ENCODE data around the gene COL25A1.
A peak's percentile ranks its signal among the peaks of the same experiment; 100 is the strongest.

The COL25A1 gene

DNA sequence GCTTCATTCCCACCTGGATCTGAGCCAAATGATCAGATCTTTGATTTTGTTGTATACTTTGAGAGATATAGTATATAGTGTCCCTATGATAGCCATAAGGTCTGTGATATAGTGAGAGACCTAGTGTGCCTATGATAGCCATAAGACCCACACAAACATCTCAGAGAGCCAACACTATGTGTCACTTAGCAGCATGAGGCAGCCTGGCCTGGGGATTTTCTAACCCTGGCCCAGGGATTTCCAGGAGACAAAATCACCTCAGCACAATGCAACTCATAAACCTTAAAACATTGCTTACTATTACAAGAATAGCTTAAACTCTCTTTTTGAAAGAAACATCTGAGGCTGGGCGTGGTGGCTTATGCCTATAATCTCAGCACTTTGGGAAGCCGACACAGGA is 23.2 kb upstream of the COL25A1 start:
- no peak overlapping the region for H3K4me3 ChIP-seq (ENCODE audit: low read depth, low read length)
- DNase-seq (ENCODE audit: low read depth, low spot score): no peak
- CTCF ChIA-PET: interaction anchor here (0.8 kb wide), 1 partner anchor 9 kb away, joined by 3 read pairs; no protein-coding TSS in a partner anchor
- no peak for TF ChIP-seq CTCF (IDR thresholded peaks at IDR 0.05; ENCODE audit: insufficient read depth, low read length, missing control alignments)
- POLR2A ChIA-PET: no interaction called here

GRCh38 chr4:109323348-109323747 is 20.9 kb upstream of the COL25A1 start:
- ChIA-PET POLR2A (no interaction called here), CTCF (no interaction called here)
- H3K4me3 ChIP-seq (ENCODE audit: low read depth, low read length): no peak overlapping the region
- TF ChIP-seq CTCF (IDR thresholded peaks at IDR 0.05; ENCODE audit: insufficient read depth, low read length, missing control alignments): no peak
- no peak for DNase-seq (ENCODE audit: low read depth, low spot score)

- CTCF ChIA-PET: no interaction called here
- DNase-seq (ENCODE audit: low read depth, low spot score): no peak
- no peak for TF ChIP-seq CTCF (IDR thresholded peaks at IDR 0.05; ENCODE audit: insufficient read depth, low read length, missing control alignments)
- no peak overlapping the region for H3K4me3 ChIP-seq (ENCODE audit: low read depth, low read length)
- POLR2A ChIA-PET: no interaction called here
Observed at GRCh38 chr4:109321232-109321631, 18.8 kb upstream of the COL25A1 start.

DNA sequence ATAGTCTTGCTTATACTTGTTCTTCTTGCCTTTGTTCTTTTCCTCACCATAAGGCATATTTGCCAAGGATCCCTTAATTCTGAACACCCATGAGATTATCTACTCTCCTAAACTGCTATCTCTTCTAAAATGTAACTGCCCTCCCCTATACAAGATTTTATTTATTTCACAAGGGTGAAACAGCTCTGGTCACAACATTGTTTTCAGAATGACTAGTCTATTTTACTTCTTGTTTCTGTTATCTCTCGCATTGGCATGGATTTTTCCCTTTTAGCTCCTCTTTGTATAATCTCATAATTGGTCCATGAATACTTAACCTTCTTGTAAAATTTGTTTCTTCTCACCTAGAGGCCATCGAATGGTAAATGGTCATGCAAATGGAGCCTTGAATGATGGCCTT is 17.2 kb upstream of the COL25A1 start:
- POLR2A ChIA-PET: no interaction called here
- no peak for TF ChIP-seq CTCF (IDR thresholded peaks at IDR 0.05; ENCODE audit: insufficient read depth, low read length, missing control alignments)
- no peak for DNase-seq (ENCODE audit: low read depth, low spot score)
- no peak overlapping the region for H3K4me3 ChIP-seq (ENCODE audit: low read depth, low read length)
- CTCF ChIA-PET: no interaction called here

GRCh38 chr4:109319156-109319555 is 16.7 kb upstream of the COL25A1 start:
- ChIA-PET POLR2A (no interaction called here), CTCF (no interaction called here)
- TF ChIP-seq CTCF (IDR thresholded peaks at IDR 0.05; ENCODE audit: insufficient read depth, low read length, missing control alignments): no peak
- no peak overlapping the region for H3K4me3 ChIP-seq (ENCODE audit: low read depth, low read length)
- DNase-seq (ENCODE audit: low read depth, low spot score): no peak

DNA sequence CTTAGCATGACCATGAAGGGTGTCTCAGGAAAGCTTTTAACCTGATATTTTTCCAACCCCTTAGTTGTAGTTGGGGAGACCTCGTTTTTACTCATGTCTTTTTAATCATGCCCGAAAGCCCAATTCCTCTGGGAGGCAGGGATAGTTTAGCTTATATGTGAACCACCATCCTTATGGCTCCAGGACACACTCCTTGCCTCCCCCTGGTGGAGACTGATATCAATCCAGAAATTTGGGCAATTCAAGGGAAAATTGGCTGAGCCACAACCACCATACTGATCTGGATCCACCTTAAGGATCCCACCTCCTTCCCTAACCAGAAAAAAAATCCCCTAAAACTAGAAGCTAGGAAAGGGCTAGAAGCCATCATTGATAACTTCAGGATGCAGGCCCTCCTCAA is 13.4 kb upstream of the COL25A1 start:
- TF ChIP-seq CTCF (IDR thresholded peaks at IDR 0.05; ENCODE audit: insufficient read depth, low read length, missing control alignments): peak; percentile 37
- no peak overlapping the region for H3K4me3 ChIP-seq (ENCODE audit: low read depth, low read length)
- DNase-seq (ENCODE audit: low read depth, low spot score): no peak
- ChIA-PET POLR2A (no interaction called here), CTCF (interaction anchor here (0.6 to 3.1 kb wide), 21 partner anchors 9 to 826 kb away, joined by 3 to 29 read pairs (median 3); partner anchors contain the start of gene COL25A1)
